ENCODE results near the gene TNS1. TPM values are rescaled to one million over a fixed set of nuclear protein-coding genes. Genes with fewer than 3 reads are reported as not detected.
A peak's percentile ranks its signal among the peaks of the same experiment; 100 is the strongest.

The TNS1 gene
- total and polyA plus RNA-seq, 9 of the 15 experiments (the other 6 are each of a cell fraction or from before 2014, with no cell fraction given): 0.13 to 2.7 (median 0.77) TPM

DNA sequence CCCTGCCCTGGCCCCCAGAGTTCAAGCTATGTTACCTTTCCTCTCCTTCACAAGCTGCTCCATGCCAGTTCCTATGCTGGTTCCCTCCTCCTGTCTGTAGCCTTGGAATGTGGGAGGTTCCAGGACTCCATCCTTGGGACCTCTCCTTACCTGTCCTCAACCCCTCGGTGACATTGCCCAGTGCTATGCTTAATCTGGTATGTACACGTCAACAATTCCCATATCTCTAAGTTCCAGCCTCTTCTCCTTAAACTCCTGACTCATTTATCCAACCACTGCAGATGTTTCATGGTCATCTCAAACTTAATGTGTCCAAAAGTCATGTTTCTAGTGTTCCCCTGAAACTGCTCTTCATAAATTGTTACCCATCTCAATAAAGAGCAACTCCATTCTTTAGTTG is 160.8 kb downstream of the TNS1 start:
- in situ Hi-C loops (cut with MboI): no loop called here
- H2AFZ ChIP-seq (ENCODE audit: low read depth, low read length): no peak overlapping the region
- peaks cover 11% of the 10 kb centered on the region for H3K9me3 ChIP-seq (replicated peaks; ENCODE audit: control insufficient read depth, insufficient read depth, low read depth, low read length)
- no peak overlapping the region for H3K4me3 ChIP-seq
- FAIRE-seq (peak; percentile 92), DNase-seq (ENCODE audit: extremely low read depth in 1 of 4, low spot score in 3 of 4) (peak in 2 of 4 experiments; percentile 56 to 66), ATAC-seq (peak; percentile 75)
- no peaks in the 10 kb centered on the region for H3K27me3 ChIP-seq (ENCODE audit: control insufficient read depth in 2 of 2, insufficient read depth in 2 of 2, low read length in 2 of 2)
- intact Hi-C loops (cut with micrococcal nuclease): no loop called here
- peak overlapping the region in 1 of 2 experiments; percentile 69; a peak in 2 of 4 replicates for H3K9ac ChIP-seq (ENCODE audit: insufficient read depth in 1 of 2, low read depth in 2 of 2, low read length in 2 of 2)
- peak overlapping the region; percentile 77 for H3K4me2 ChIP-seq (ENCODE audit: insufficient read depth, low read length)
- peak overlapping the region; percentile 75; the same call in 2 of the 3 replicates for H3K27ac ChIP-seq (ENCODE audit: extremely low read depth, low read depth, low read length)
- BruUV-seq (replicated peaks): no TSS peak
- ChIA-PET POLR2A (interaction anchor here (0.6 kb wide), 1 partner anchor 230 kb away, joined by 3 read pairs; no protein-coding TSS in a partner anchor), CTCF (ENCODE audit: low intra/inter-chr PET ratio) (no interaction called here)
- peaks cover 27 to 42% of the 10 kb centered on the region in 2 experiments; a peak in 4 of 5 replicates for H3K4me1 ChIP-seq (replicated peaks in 1 of 2; ENCODE audit: control insufficient read depth in 2 of 2, insufficient read depth in 2 of 2, low read length in 2 of 2)
- 0% methylated on average over 2 of the region's 2 CpGs for WGBS (ENCODE audit: insufficient coverage, low coverage, missing lambda C conversion rate)
- no peaks in the 10 kb centered on the region for H4K20me1 ChIP-seq (replicated peaks; ENCODE audit: control insufficient read depth, insufficient read depth, low read length)
- H3K36me3 ChIP-seq (ENCODE audit: control insufficient read depth, insufficient read depth, low read length): no peaks in the 10 kb centered on the region
- H3K9me1 ChIP-seq (ENCODE audit: control insufficient read depth, insufficient read depth, low read length): no peaks in the 10 kb centered on the region
- peaks cover 5% of the 10 kb centered on the region; the same call in 1 of the 3 replicates for H3K79me2 ChIP-seq (ENCODE audit: control insufficient read depth, insufficient read depth, low read length)
- TF ChIP-seq, protein P1, sequence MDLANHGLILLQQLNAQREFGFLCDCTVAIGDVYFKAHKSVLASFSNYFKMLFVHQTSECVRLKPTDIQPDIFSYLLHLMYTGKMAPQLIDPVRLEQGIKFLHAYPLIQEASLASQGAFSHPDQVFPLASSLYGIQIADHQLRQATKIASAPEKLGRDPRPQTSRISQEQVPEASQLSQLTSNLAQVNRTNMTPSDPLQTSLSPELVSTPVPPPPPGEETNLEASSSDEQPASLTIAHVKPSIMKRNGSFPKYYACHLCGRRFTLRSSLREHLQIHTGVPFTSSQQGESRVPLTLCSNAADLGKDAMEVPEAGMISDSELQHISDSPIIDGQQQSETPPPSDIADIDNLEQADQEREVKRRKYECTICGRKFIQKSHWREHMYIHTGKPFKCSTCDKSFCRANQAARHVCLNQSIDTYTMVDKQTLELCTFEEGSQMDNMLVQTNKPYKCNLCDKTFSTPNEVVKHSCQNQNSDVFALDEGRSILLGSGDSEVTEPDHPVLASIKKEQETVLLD (IDR thresholded peaks at IDR 0.05): no peak
- TF ChIP-seq, protein P2, sequence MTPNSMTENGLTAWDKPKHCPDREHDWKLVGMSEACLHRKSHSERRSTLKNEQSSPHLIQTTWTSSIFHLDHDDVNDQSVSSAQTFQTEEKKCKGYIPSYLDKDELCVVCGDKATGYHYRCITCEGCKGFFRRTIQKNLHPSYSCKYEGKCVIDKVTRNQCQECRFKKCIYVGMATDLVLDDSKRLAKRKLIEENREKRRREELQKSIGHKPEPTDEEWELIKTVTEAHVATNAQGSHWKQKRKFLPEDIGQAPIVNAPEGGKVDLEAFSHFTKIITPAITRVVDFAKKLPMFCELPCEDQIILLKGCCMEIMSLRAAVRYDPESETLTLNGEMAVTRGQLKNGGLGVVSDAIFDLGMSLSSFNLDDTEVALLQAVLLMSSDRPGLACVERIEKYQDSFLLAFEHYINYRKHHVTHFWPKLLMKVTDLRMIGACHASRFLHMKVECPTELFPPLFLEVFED (CRISPR knock-in tag; conservative IDR thresholded peaks at IDR 0.05): no peak
- TF ChIP-seq EP300 (IDR thresholded peaks at IDR 0.05; ENCODE audit: low read length): peak; percentile 90
- TF ChIP-seq NFXL1 (CRISPR knock-in tag; IDR thresholded peaks at IDR 0.05): no peak
- no peak for TF ChIP-seq ZNF12 (CRISPR knock-in tag; IDR thresholded peaks at IDR 0.05)
- no peak for TF ChIP-seq ZNF77 (CRISPR knock-in tag; IDR thresholded peaks at IDR 0.05)
- TF ChIP-seq FOXK1 (CRISPR knock-in tag; IDR thresholded peaks at IDR 0.05; ENCODE audit: borderline replicate concordance): no peak
- TF ChIP-seq, protein P3, sequence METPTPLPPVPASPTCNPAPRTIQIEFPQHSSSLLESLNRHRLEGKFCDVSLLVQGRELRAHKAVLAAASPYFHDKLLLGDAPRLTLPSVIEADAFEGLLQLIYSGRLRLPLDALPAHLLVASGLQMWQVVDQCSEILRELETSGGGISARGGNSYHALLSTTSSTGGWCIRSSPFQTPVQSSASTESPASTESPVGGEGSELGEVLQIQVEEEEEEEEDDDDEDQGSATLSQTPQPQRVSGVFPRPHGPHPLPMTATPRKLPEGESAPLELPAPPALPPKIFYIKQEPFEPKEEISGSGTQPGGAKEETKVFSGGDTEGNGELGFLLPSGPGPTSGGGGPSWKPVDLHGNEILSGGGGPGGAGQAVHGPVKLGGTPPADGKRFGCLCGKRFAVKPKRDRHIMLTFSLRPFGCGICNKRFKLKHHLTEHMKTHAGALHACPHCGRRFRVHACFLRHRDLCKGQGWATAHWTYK (CRISPR knock-in tag; IDR thresholded peaks at IDR 0.05): no peak
- TF ChIP-seq ZZZ3 (IDR thresholded peaks at IDR 0.05): no peak
- TF ChIP-seq SRSF7 (optimal IDR thresholded peaks at IDR 0.05; ENCODE audit: low read depth, low read length): no peak
- TF ChIP-seq ZNF121 (CRISPR knock-in tag; conservative IDR thresholded peaks at IDR 0.05): no peak
- TF ChIP-seq, protein P4, sequence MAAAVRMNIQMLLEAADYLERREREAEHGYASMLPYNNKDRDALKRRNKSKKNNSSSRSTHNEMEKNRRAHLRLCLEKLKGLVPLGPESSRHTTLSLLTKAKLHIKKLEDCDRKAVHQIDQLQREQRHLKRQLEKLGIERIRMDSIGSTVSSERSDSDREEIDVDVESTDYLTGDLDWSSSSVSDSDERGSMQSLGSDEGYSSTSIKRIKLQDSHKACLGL (CRISPR knock-in tag; IDR thresholded peaks at IDR 0.05; ENCODE audit: borderline replicate concordance, poor library complexity, severe bottlenecking): no peak
- TF ChIP-seq, protein P5, sequence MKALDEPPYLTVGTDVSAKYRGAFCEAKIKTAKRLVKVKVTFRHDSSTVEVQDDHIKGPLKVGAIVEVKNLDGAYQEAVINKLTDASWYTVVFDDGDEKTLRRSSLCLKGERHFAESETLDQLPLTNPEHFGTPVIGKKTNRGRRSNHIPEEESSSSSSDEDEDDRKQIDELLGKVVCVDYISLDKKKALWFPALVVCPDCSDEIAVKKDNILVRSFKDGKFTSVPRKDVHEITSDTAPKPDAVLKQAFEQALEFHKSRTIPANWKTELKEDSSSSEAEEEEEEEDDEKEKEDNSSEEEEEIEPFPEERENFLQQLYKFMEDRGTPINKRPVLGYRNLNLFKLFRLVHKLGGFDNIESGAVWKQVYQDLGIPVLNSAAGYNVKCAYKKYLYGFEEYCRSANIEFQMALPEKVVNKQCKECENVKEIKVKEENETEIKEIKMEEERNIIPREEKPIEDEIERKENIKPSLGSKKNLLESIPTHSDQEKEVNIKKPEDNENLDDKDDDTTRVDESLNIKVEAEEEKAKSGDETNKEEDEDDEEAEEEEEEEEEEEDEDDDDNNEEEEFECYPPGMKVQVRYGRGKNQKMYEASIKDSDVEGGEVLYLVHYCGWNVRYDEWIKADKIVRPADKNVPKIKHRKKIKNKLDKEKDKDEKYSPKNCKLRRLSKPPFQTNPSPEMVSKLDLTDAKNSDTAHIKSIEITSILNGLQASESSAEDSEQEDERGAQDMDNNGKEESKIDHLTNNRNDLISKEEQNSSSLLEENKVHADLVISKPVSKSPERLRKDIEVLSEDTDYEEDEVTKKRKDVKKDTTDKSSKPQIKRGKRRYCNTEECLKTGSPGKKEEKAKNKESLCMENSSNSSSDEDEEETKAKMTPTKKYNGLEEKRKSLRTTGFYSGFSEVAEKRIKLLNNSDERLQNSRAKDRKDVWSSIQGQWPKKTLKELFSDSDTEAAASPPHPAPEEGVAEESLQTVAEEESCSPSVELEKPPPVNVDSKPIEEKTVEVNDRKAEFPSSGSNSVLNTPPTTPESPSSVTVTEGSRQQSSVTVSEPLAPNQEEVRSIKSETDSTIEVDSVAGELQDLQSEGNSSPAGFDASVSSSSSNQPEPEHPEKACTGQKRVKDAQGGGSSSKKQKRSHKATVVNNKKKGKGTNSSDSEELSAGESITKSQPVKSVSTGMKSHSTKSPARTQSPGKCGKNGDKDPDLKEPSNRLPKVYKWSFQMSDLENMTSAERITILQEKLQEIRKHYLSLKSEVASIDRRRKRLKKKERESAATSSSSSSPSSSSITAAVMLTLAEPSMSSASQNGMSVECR (CRISPR knock-in tag; IDR thresholded peaks at IDR 0.05): no peak
- TF ChIP-seq ZNF583 (CRISPR knock-in tag; IDR thresholded peaks at IDR 0.05): no peak
- TF ChIP-seq ARID1B (IDR thresholded peaks at IDR 0.05): peak; percentile 98

All from K562 (cell line).